ENCODE results near the gene AIG1. TPM values are rescaled to one million over a fixed set of nuclear protein-coding genes. Genes with fewer than 3 reads are reported as not detected.

The AIG1 gene
- total RNA-seq, 1 donor from 2014 or later, result 37.1 TPM

DNA sequence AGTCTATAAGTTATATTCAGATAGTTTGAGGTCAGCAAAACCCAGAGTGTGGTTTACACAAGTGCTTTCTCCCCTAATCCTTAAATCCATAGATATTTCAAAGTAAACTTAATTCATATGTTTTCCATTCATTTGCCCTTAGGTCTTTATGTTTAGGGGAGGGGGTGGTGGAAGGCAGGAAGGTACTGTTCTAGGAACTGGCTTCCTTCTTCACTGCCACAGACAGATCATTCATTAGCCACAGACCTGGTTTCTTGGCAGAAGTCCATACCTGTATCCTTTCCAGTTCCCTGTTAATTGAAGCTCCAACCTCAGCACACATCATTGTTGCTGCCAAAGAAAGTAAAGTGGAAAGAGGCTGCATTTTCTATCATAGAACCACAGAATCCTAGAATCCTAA is 123.0 kb downstream of the AIG1 start:
- peaks cover 4% of the 10 kb centered on the region for H3K36me3 Mint-ChIP-seq
- peaks cover 2% of the 10 kb centered on the region for H3K27me3 Mint-ChIP-seq (ENCODE audit: insufficient read depth, low read depth)
- no peak for DNase-seq (ENCODE audit: low spot score)
- no peaks in the 10 kb centered on the region for H3F3A ChIP-seq (ENCODE audit: low read depth)
- H3K27ac ChIP-seq, result no peak overlapping the region
- H3K4me1 Mint-ChIP-seq, result no peaks in the 10 kb centered on the region
- no peaks in the 10 kb centered on the region for H3K9me3 Mint-ChIP-seq
- H3K4me2 ChIP-seq, result no peak overlapping the region
- no peaks in the 10 kb centered on the region for H3K9me3 ChIP-seq (ENCODE audit: low read depth)
- no peak overlapping the region for H2AFZ ChIP-seq (replicated peaks)
- H3K36me3 ChIP-seq, result no peaks in the 10 kb centered on the region
- no peak overlapping the region for H3K9ac ChIP-seq
- no peaks in the 10 kb centered on the region for H3K27me3 ChIP-seq
- H3K4me3 Mint-ChIP-seq, result no peak overlapping the region
- H3K79me2 ChIP-seq (ENCODE audit: low read depth), result no peaks in the 10 kb centered on the region
- no peak overlapping the region for H3K4me3 ChIP-seq
- no peak for TF ChIP-seq EZH2 (IDR thresholded peaks at IDR 0.05)
- TF ChIP-seq EZH2phosphoT487 (IDR thresholded peaks at IDR 0.05), result no peak
- TF ChIP-seq, protein P1, sequence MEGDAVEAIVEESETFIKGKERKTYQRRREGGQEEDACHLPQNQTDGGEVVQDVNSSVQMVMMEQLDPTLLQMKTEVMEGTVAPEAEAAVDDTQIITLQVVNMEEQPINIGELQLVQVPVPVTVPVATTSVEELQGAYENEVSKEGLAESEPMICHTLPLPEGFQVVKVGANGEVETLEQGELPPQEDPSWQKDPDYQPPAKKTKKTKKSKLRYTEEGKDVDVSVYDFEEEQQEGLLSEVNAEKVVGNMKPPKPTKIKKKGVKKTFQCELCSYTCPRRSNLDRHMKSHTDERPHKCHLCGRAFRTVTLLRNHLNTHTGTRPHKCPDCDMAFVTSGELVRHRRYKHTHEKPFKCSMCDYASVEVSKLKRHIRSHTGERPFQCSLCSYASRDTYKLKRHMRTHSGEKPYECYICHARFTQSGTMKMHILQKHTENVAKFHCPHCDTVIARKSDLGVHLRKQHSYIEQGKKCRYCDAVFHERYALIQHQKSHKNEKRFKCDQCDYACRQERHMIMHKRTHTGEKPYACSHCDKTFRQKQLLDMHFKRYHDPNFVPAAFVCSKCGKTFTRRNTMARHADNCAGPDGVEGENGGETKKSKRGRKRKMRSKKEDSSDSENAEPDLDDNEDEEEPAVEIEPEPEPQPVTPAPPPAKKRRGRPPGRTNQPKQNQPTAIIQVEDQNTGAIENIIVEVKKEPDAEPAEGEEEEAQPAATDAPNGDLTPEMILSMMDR (IDR thresholded peaks at IDR 0.05), result no peak
- no peak overlapping the region for H3K27ac Mint-ChIP-seq
- no peaks in the 10 kb centered on the region for H4K20me1 ChIP-seq (ENCODE audit: low read depth)
- no peaks in the 10 kb centered on the region for H3K4me1 ChIP-seq

DNA sequence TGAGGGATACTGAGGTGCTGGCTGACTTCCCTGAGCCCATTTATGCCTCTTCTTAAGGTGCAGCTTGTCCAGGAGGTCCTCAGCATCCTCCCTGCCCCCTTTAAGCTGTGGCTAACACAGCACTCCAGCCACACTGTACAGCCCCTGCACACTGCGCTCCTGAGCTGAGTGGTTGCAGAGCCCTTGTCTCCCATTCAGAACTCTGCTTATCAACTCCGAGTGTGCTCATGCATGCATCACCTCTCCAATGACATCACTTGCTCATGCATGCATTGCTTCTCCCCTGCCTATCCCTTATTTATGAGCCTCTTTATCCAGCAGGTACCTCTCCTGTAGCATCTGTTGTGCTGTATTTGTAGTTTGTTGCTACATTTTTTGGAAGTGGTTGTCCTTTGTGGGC is 124.6 kb downstream of the AIG1 start:
- H3K9me3 ChIP-seq (ENCODE audit: low read depth), result no peaks in the 10 kb centered on the region
- H3K4me1 Mint-ChIP-seq, result no peaks in the 10 kb centered on the region
- no peak overlapping the region for H3K4me2 ChIP-seq
- no peak overlapping the region for H3K4me3 Mint-ChIP-seq
- H3K9ac ChIP-seq, result no peak overlapping the region
- H3K79me2 ChIP-seq (ENCODE audit: low read depth), result no peaks in the 10 kb centered on the region
- peaks cover 5% of the 10 kb centered on the region for H3K27me3 Mint-ChIP-seq (ENCODE audit: insufficient read depth, low read depth)
- no peak overlapping the region for H3K27ac Mint-ChIP-seq
- H3F3A ChIP-seq (ENCODE audit: low read depth), result no peaks in the 10 kb centered on the region
- no peak overlapping the region for H2AFZ ChIP-seq (replicated peaks)
- H3K36me3 ChIP-seq, result no peaks in the 10 kb centered on the region
- TF ChIP-seq EZH2phosphoT487 (IDR thresholded peaks at IDR 0.05) (no peak), EZH2 (IDR thresholded peaks at IDR 0.05) (no peak)
- TF ChIP-seq, protein P1 (IDR thresholded peaks at IDR 0.05), result no peak
- no peaks in the 10 kb centered on the region for H3K4me1 ChIP-seq
- DNase-seq (ENCODE audit: low spot score), result no peak
- H3K4me3 ChIP-seq, result no peak overlapping the region
- H3K36me3 Mint-ChIP-seq, result peaks cover 4% of the 10 kb centered on the region
- no peaks in the 10 kb centered on the region for H3K9me3 Mint-ChIP-seq
- no peaks in the 10 kb centered on the region for H4K20me1 ChIP-seq (ENCODE audit: low read depth)
- no peaks in the 10 kb centered on the region for H3K27me3 ChIP-seq
- no peak overlapping the region for H3K27ac ChIP-seq

DNA sequence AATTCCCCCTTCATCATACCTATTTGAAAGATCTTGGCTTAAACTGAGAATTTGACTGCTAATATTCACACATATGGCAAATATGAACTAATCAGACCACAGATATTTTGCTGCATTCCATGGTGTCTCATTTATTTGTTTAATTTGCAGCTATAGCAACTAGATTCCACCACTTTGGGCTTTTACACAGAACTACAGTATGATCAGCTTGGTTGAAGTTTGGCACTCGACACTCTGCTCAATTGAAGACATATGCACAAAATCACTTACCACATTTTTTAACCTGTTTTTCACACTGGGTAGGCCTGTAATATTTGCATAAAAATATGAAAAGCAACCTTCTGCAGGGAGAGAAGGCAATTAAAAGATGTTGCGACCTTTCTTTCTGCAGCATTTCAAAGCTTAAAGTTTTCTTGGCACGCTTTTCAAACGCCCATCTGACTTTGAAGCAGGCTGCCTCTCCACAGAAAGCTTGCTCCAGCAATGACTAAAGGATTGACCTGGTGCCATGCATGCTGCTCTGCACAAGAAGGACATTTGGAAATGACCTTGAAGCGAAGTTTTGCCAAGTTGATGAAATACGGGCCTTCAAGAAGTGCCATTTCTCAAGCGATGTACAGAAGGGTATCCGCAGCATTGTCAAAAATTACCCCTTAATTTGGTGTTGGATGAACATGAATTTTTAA is 126.7 kb downstream of the AIG1 start:
- no peak overlapping the region for H3K27ac Mint-ChIP-seq
- H3K36me3 ChIP-seq, result no peaks in the 10 kb centered on the region
- no peaks in the 10 kb centered on the region for H3K9me3 Mint-ChIP-seq
- no peak overlapping the region for H3K4me3 Mint-ChIP-seq
- H3K4me1 Mint-ChIP-seq, result no peaks in the 10 kb centered on the region
- no peak for DNase-seq (ENCODE audit: low spot score)
- no peaks in the 10 kb centered on the region for H3K27me3 ChIP-seq
- H3K4me2 ChIP-seq, result no peak overlapping the region
- peaks cover 3% of the 10 kb centered on the region for H3K27me3 Mint-ChIP-seq (ENCODE audit: insufficient read depth, low read depth)
- no peaks in the 10 kb centered on the region for H3F3A ChIP-seq (ENCODE audit: low read depth)
- H3K27ac ChIP-seq, result no peak overlapping the region
- no peak overlapping the region for H2AFZ ChIP-seq (replicated peaks)
- H3K9ac ChIP-seq, result no peak overlapping the region
- no peaks in the 10 kb centered on the region for H3K4me1 ChIP-seq
- TF ChIP-seq, protein P1 (IDR thresholded peaks at IDR 0.05), result no peak
- no peak for TF ChIP-seq EZH2 (IDR thresholded peaks at IDR 0.05)
- H3K79me2 ChIP-seq (ENCODE audit: low read depth), result no peaks in the 10 kb centered on the region
- H4K20me1 ChIP-seq (ENCODE audit: low read depth), result no peaks in the 10 kb centered on the region
- peaks cover 4% of the 10 kb centered on the region for H3K36me3 Mint-ChIP-seq
- no peaks in the 10 kb centered on the region for H3K9me3 ChIP-seq (ENCODE audit: low read depth)
- no peak overlapping the region for H3K4me3 ChIP-seq
